Measurements from ENCODE around the gene TMEM144.
"Not testable (repeated sequence)": the region's sequence is repeated elsewhere in the genome, so short reads cannot be mapped to it uniquely, and the experiment has no call there.

Gene TMEM144

DNA sequence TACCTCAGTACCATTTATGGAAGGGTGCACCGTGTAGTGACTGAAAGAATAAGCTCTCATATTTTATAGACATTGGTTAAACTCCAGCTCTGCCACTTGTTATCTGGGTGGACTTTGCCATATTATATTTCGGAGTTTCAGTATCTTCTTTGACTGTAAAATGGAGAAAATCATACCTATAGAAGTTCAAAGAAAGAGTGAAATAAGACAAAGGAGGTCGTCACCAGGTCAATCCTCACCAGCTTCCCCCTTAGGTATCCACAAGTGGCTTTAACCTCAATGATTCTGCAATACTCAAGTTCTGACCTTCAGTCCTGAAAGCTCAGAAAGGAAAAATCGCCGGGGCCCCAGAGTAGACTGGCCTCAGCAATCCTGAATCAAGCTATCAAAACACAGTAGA, 64.3 kb downstream of the TMEM144 start:
- H3K4me1 ChIP-seq (ENCODE audit: control insufficient read depth, insufficient read depth, low read length): peaks cover 11% of the 10 kb centered on the region
- H3K9me3 ChIP-seq (ENCODE audit: control insufficient read depth, insufficient read depth, low read length): no peaks in the 10 kb centered on the region
- no peak overlapping the region for H3K4me3 ChIP-seq (ENCODE audit: low read depth, low read length)
- H3K9ac ChIP-seq (ENCODE audit: low read depth, low read length): no peak overlapping the region
- no peaks in the 10 kb centered on the region for H3K36me3 ChIP-seq (ENCODE audit: control insufficient read depth, insufficient read depth, low read length)
- no peaks in the 10 kb centered on the region for H3K27me3 ChIP-seq (ENCODE audit: control insufficient read depth, insufficient read depth, low read length)
- H3K27ac ChIP-seq (ENCODE audit: low read depth, low read length): no peak overlapping the region

DNA sequence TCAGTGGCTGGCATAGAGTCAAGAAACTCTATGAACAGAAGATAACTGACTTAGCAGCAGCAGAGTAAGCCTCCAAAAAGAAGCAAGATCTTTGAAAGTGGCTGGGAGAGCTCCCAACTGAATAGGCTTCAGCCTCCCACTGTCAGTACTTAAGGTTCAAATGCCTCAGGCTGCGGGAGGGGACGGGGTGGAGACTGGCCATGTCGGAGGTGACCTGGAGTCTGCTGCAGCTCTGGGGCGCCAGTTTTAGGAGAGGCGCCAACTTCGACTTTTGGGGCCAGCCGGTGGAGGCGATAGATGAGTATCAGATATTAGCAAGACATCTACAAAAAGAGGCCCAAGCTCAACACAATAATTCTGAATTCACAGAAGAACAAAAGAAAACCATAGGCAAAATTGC, 67.3 kb downstream of the TMEM144 start:
- H3K27me3 ChIP-seq (ENCODE audit: control insufficient read depth, insufficient read depth, low read length): no peaks in the 10 kb centered on the region
- no peak overlapping the region for H3K27ac ChIP-seq (ENCODE audit: low read depth, low read length)
- no peaks in the 10 kb centered on the region for H3K36me3 ChIP-seq (ENCODE audit: control insufficient read depth, insufficient read depth, low read length)

GRCh38 chr4:158279052-158279451, 68.8 kb downstream of the TMEM144 start:
- H3K4me1 ChIP-seq (ENCODE audit: control insufficient read depth, insufficient read depth, low read length); H3K4me3 ChIP-seq (ENCODE audit: low read depth, low read length); H3K27ac ChIP-seq (ENCODE audit: low read depth, low read length); H3K9ac ChIP-seq (ENCODE audit: low read depth, low read length); H3K9me3 ChIP-seq (ENCODE audit: control insufficient read depth, insufficient read depth, low read length); H3K27me3 ChIP-seq (ENCODE audit: control insufficient read depth, insufficient read depth, low read length); H3K36me3 ChIP-seq (ENCODE audit: control insufficient read depth, insufficient read depth, low read length): not testable (repeated sequence)

More for the DNA sequence above, 67.3 kb downstream of the TMEM144 start:
- no peak overlapping the region for H3K4me3 ChIP-seq (ENCODE audit: low read depth, low read length)
- no peaks in the 10 kb centered on the region for H3K9me3 ChIP-seq (ENCODE audit: control insufficient read depth, insufficient read depth, low read length)
- peaks cover 11% of the 10 kb centered on the region for H3K4me1 ChIP-seq (ENCODE audit: control insufficient read depth, insufficient read depth, low read length)
- no peak overlapping the region for H3K9ac ChIP-seq (ENCODE audit: low read depth, low read length)

DNA sequence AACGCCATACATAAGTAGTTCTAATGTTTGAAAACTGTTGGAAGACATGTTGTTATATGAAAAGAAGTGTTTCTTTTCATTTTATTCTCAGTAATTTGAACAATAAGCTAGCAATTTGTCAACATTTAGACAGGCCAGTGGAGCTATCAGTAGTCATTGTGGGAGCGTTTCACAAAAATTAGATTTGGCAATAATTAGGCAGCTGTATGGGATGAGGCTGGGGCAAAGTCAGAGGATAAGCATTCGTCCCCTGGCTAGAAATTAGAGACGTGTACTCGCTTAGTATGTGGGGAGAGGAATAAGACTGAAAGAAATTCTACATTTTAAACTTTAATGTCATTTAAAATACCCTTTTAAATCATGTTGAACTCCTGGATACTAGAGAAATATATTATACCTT, 70.6 kb downstream of the TMEM144 start:
- no peak overlapping the region for H3K4me3 ChIP-seq (ENCODE audit: low read depth, low read length)
- H3K36me3 ChIP-seq (ENCODE audit: control insufficient read depth, insufficient read depth, low read length): no peaks in the 10 kb centered on the region
- H3K9me3 ChIP-seq (ENCODE audit: control insufficient read depth, insufficient read depth, low read length): no peaks in the 10 kb centered on the region
- no peaks in the 10 kb centered on the region for H3K27me3 ChIP-seq (ENCODE audit: control insufficient read depth, insufficient read depth, low read length)
- no peak overlapping the region for H3K9ac ChIP-seq (ENCODE audit: low read depth, low read length)
- H3K27ac ChIP-seq (ENCODE audit: low read depth, low read length): no peak overlapping the region
- H3K4me1 ChIP-seq (ENCODE audit: control insufficient read depth, insufficient read depth, low read length): peaks cover 3% of the 10 kb centered on the region

DNA sequence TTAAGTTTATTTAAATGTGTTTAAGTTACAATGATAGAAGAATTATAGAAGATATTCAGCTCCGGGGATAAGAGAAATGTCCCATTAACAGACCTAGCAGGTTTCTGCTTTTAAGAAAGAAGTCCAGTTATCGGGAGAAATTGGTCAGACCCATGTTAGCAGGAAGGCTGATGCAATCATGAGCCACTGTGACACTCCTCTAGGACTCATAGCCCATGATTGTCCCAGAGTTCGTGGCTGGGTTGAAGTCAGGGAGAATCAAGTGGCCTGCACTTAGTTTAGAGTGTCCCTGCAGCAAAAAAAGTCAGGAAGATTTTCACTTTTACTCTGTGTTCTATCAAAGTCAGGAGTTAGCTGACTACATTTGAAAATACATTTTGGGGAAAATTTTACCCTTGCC, 72.0 kb downstream of the TMEM144 start:
- Histone ChIP-seq H3K27ac (ENCODE audit: low read depth, low read length) (no peak overlapping the region), H3K4me3 (ENCODE audit: low read depth, low read length) (no peak overlapping the region), H3K9ac (ENCODE audit: low read depth, low read length) (no peak overlapping the region)

GRCh38 chr4:158285429-158286216, 75.3 kb downstream of the TMEM144 start:
- H3K4me1 ChIP-seq (ENCODE audit: control insufficient read depth, insufficient read depth, low read length): peaks cover 19% of the 10 kb centered on the region
- no peaks in the 10 kb centered on the region for H3K36me3 ChIP-seq (ENCODE audit: control insufficient read depth, insufficient read depth, low read length)
- no peak overlapping the region for H3K9ac ChIP-seq (ENCODE audit: low read depth, low read length)

More for the DNA sequence above, 72.0 kb downstream of the TMEM144 start:
- no peaks in the 10 kb centered on the region for H3K27me3 ChIP-seq (ENCODE audit: control insufficient read depth, insufficient read depth, low read length)
- H3K9me3 ChIP-seq (ENCODE audit: control insufficient read depth, insufficient read depth, low read length): no peaks in the 10 kb centered on the region
- H3K4me1 ChIP-seq (ENCODE audit: control insufficient read depth, insufficient read depth, low read length): peaks cover 17% of the 10 kb centered on the region
- H3K36me3 ChIP-seq (ENCODE audit: control insufficient read depth, insufficient read depth, low read length): no peaks in the 10 kb centered on the region

DNA sequence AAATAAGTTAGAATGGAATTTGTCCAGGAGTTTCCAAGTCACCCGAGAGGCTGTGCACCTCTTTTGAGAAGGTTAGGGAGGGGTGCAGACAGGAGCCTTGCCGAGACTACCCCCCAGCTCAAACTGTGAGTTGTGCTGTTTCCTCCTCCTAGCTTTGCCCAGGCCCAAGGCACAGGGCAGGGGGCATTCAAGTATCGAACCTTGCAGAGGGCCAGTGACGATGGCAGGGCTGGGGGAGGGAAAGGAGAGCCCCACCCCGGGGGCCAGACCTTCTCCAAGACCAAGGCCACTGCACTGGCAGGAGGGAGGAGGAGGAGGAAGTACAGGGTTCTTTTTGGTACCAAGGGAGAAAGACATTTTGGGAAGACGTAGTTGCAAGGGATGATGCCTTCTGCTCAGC, 80.6 kb downstream of the TMEM144 start:
- no peaks in the 10 kb centered on the region for H3K36me3 ChIP-seq (ENCODE audit: control insufficient read depth, insufficient read depth, low read length)

More at GRCh38 chr4:158285429-158286216, 75.3 kb downstream of the TMEM144 start:
- H3K27me3 ChIP-seq (ENCODE audit: control insufficient read depth, insufficient read depth, low read length): no peaks in the 10 kb centered on the region
- H3K4me3 ChIP-seq (ENCODE audit: low read depth, low read length): no peak overlapping the region
- H3K27ac ChIP-seq (ENCODE audit: low read depth, low read length): no peak overlapping the region
- no peaks in the 10 kb centered on the region for H3K9me3 ChIP-seq (ENCODE audit: control insufficient read depth, insufficient read depth, low read length)

DNA sequence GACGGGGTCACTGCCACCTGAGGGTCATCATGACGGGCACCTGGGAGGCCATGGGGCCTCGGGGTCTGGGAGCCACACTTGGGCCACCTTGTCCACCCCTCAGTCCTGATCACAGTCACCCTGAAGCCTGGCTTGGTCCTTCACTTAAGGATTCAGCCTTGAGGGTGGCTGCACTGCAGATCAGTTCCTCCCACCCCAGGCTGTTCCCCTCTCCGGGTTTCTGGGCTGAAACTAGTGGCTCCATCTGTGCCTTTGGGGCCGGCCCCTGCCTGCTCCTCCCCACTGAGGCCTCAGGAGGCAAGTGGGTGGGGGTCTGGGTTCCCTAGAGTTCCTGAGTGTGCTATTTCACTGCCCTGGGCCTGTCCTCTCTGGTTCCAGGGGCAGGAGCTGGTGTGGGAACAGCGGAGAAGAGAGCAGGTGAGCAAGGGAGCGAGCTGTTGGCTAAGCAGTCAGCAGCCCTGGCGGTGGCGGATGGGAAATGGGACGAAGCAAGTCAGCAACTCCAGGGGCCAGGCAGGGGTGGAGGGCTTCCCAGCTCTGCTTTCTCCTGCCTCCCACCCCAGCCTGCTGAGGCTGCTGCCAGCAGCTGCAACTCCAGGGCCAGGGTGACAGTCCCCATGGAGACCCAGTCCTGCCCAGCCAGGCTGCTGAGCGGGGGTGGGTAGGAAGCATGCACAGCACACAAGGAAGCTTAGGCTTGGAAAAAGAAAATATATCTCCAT, 81.2 kb downstream of the TMEM144 start:
- Histone ChIP-seq H3K27ac (ENCODE audit: low read depth, low read length) (no peak overlapping the region), H3K9ac (ENCODE audit: low read depth, low read length) (no peak overlapping the region), H3K4me1 (ENCODE audit: control insufficient read depth, insufficient read depth, low read length) (peaks cover 10% of the 10 kb centered on the region), H3K4me3 (ENCODE audit: low read depth, low read length) (no peak overlapping the region), H3K36me3 (ENCODE audit: control insufficient read depth, insufficient read depth, low read length) (no peaks in the 10 kb centered on the region), H3K9me3 (ENCODE audit: control insufficient read depth, insufficient read depth, low read length) (peaks cover 26% of the 10 kb centered on the region), H3K27me3 (ENCODE audit: control insufficient read depth, insufficient read depth, low read length) (no peaks in the 10 kb centered on the region)

More for the DNA sequence above, 80.6 kb downstream of the TMEM144 start:
- Histone ChIP-seq H3K27ac (ENCODE audit: low read depth, low read length) (no peak overlapping the region), H3K27me3 (ENCODE audit: control insufficient read depth, insufficient read depth, low read length) (no peaks in the 10 kb centered on the region), H3K4me1 (ENCODE audit: control insufficient read depth, insufficient read depth, low read length) (peaks cover 16% of the 10 kb centered on the region), H3K9ac (ENCODE audit: low read depth, low read length) (no peak overlapping the region), H3K9me3 (ENCODE audit: control insufficient read depth, insufficient read depth, low read length) (peaks cover 26% of the 10 kb centered on the region), H3K4me3 (ENCODE audit: low read depth, low read length) (no peak overlapping the region)

DNA sequence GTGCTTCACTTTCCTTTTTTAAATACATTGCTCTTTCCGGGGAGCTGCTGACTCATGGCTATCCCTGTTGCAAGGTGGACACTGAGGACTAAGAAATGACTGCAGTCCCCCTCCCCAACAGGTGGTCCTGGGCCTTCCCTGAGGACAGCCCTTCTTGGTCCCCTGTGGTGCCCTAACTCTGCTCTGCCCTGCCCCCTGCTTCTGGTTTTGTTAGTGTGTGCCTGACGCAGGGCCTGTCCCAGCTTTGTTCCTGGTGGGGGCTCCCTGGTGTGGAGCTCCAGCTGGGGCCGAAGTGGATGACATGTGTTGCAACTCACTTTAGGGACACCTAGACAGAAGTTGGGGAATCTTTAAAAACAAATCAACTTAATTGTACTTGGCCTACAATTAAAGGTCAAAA, 81.9 kb downstream of the TMEM144 start:
- H3K36me3 ChIP-seq (ENCODE audit: control insufficient read depth, insufficient read depth, low read length): no peaks in the 10 kb centered on the region
- no peak overlapping the region for H3K9ac ChIP-seq (ENCODE audit: low read depth, low read length)
- no peak overlapping the region for H3K27ac ChIP-seq (ENCODE audit: low read depth, low read length)
- H3K4me3 ChIP-seq (ENCODE audit: low read depth, low read length): no peak overlapping the region
- peaks cover 3% of the 10 kb centered on the region for H3K4me1 ChIP-seq (ENCODE audit: control insufficient read depth, insufficient read depth, low read length)
- no peaks in the 10 kb centered on the region for H3K27me3 ChIP-seq (ENCODE audit: control insufficient read depth, insufficient read depth, low read length)
- H3K9me3 ChIP-seq (ENCODE audit: control insufficient read depth, insufficient read depth, low read length): peaks cover 26% of the 10 kb centered on the region

GRCh38 chr4:158295053-158295452, 84.8 kb downstream of the TMEM144 start:
- H3K36me3 ChIP-seq (ENCODE audit: control insufficient read depth, insufficient read depth, low read length): no peaks in the 10 kb centered on the region
- H3K9me3 ChIP-seq (ENCODE audit: control insufficient read depth, insufficient read depth, low read length): peaks cover 26% of the 10 kb centered on the region
- no peak overlapping the region for H3K9ac ChIP-seq (ENCODE audit: low read depth, low read length)
- H3K4me1 ChIP-seq (ENCODE audit: control insufficient read depth, insufficient read depth, low read length): no peaks in the 10 kb centered on the region
- H3K4me3 ChIP-seq (ENCODE audit: low read depth, low read length): no peak overlapping the region
- H3K27ac ChIP-seq (ENCODE audit: low read depth, low read length): no peak overlapping the region
- H3K27me3 ChIP-seq (ENCODE audit: control insufficient read depth, insufficient read depth, low read length): no peaks in the 10 kb centered on the region

DNA sequence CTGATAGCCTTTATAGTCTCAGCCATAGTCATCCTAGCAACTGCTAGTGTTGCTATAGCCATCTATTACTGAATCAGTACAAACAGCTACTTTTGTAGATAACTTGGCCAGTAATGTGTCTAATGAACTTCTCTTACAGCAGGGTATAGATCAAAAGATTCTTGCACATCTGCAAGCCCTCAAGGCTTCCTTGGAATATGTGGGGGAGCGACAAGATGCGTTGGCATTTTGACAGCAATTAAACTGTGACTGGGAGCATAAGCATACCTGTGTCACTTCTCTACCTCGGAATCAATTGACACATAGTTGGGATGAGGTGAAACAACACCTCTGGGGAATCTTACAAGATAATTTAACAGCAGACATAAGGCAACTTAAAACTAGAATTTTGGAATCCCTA, 87.6 kb downstream of the TMEM144 start:
- Histone ChIP-seq H3K9me3 (ENCODE audit: control insufficient read depth, insufficient read depth, low read length) (peaks cover 14% of the 10 kb centered on the region), H3K27me3 (ENCODE audit: control insufficient read depth, insufficient read depth, low read length) (no peaks in the 10 kb centered on the region), H3K27ac (ENCODE audit: low read depth, low read length) (no peak overlapping the region), H3K4me3 (ENCODE audit: low read depth, low read length) (no peak overlapping the region), H3K9ac (ENCODE audit: low read depth, low read length) (no peak overlapping the region), H3K4me1 (ENCODE audit: control insufficient read depth, insufficient read depth, low read length) (no peaks in the 10 kb centered on the region), H3K36me3 (ENCODE audit: control insufficient read depth, insufficient read depth, low read length) (no peaks in the 10 kb centered on the region)

Data from HUES48 (cell line).